HG03135 (cell line): ENCODE results near the gene PPP3R1.

Experiments
- ATAC-seq: cut with Tn5 transposase; IDR thresholded peaks from one replicate; pipeline ENCODE4 v1.9.1; 2021; ENCODE audit warnings: mild to moderate bottlenecking, moderate library complexity; ENCODE audit not compliant: unreplicated experiment

The PPP3R1 gene

DNA sequence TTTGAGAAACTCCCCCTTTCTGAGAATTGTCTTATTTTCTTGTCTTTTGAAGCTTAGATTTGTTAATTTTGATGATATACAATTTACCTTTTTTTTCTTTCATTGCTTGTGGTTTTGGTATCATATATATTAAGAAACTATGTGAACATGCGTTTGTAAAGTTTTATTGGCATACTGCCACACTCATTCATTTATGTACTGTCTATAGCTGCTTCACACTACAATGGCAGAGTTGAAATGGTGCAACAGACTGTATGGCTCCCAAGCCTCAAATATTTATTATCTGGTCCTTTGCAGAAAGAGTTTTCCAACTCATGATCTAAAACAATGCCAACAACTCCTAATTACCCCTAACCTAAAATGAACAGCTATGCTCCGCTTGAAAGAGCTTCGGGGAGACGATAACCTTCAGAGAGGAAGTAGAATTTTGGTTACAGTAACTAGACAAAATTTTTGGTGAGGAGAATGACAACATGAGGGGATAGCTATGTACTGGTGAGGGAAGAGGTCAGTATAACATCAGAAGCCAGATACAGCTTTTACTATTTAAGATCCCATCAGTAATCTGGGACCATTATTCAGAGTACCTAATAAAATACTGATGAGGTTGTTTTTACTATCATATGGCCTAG, 16.1 kb downstream of the PPP3R1 start:
- no peak for ATAC-seq

DNA sequence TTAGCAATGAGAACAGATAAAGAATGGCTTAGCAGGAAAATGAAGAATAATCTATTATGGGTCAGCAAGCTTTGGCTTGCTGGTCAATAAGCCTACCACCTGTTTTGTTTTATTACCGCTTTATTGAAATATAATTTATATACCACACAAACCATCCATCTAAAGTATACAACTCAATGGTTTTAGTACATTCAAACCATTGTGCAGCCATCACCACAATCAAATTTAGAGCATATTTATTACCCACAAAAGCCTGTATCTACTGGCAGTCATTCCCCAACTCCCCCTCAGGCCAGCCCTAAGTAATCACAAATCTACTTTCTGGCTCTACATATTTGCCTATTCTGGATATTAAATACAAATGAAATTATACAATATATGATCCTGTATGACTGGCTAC, 17.2 kb downstream of the PPP3R1 start:
- ATAC-seq: no peak

DNA sequence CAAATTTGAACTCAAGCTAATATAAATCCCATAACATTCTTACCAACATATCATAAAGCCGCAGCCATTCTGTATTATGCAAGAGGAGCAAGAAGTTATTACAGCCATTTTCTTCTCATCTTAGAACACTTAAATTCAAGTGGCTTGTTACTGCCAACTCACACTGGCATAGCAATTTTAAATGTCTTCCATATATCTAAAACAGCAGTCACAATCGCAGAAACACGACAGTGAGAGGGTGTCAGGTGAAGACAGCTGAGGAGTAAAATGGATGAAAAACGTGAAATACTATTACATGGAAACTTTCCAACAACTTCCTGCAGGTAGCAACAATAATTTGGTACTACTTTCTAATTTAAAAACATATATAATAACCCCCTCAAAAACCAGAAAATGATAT, 17.9 kb downstream of the PPP3R1 start:
- ATAC-seq: no peak

DNA sequence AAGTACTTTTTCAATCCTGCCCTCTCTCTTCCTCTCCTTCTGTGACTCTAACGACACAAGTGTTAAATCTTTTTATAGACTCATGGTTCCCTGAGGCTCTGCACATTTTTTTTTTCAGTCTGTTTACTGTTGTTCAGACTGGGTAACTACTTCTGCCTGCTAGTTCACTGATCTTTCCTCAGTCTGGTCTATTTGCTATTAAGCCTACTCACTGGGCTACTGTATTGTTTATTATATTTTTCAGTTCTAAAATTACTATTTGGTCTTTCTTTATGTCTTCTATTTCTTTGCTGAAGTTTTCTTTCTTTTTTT, 21.3 kb downstream of the PPP3R1 start:
- ATAC-seq: no peak

DNA sequence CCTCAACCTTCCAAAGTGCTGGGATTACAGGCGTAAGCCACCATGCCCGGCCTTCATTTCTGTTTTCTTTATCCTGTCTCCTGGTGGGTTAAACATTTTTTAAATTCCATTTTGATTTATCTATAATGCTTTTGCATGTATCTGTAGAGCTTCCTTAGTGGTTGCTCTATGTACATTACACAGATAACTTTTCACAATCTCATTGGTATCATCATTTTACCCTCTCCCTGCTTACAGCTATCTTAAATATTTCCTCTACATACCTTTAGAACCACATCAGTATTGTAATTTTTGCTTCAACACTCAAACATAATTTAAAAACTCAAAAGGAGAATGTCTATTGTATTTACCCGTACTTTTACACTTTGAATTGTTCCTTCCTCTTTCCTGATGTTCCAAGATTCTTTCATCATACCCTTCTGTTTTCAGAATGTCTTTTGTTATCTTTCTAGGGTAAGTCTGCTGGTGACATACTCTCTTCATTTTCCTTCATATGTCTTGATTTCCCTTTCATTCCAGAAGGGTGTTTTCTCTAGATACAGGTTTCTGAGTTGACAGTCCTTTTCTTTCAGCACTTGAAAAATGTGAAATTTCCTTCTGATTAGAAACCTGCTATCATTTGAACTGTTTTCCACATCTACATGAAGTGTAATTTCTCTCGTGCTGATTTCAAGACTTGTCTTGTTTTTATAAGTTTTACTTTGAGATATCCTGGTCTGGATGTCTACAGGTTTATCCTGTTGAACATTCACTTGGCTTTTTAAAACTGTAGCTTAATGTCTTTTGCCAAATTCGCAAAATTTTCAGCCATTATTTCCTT, 21.9 kb downstream of the PPP3R1 start:
- ATAC-seq: no peak

DNA sequence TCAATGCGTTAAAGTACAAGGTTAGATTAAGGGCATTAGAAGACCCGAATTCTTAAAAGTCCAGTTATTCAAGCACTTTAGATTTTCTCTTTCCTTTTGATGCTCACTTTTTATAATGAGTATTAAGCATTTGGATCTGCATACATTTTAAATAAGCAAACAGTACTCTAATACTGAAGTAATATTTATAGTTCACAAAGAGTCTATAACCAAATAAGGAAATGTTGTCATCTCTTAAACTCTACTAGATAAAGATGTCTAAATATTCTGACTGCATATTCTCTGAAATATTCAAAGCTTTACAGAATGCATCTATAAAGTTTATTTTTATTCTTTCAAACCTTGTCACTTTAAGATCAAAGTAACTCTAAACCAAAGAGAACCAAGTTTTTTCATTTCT, 25.5 kb downstream of the PPP3R1 start:
- no peak for ATAC-seq

DNA sequence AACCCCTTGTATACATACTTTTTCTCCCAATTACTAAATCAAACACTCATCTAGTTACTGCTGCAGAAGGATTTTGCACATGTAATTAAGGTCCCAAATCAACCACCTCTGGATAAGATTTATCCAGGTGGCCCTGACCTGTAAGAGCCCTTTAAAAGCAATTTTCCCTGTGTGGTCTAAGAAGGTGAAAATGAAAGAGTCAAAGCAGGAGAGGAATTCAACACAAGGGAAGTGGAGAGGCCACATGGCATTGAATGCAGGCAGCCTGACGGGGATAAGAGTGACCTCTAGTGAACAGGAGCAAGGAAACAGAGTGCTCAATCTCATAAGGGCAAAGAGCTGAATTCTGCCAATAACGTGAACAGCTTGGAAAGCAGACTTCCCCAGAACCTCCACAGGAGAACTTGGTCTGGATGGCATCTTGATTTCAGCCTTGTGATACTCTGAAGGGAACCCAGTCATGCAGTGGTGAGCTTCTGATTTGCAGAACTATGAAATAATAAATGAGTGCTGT, 27.2 kb downstream of the PPP3R1 start:
- peak; percentile 61 for ATAC-seq

DNA sequence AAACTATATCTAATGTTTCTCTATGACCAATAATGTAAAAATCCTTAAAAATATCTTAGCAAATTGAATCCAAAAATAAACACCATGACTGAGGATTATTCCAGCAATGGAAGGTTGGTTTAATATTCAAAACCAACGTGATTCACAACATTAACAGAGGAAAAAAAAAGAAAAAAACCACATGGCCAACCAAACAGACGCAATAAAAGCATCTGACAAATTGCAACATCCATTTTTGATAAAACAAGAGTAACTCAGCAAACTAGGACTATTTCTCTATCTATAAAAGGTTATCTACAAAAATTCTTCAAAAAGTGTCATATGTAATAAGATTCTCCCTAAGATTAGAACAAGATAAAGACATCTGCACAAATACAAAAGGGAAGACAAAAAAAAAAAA, 28.9 kb downstream of the PPP3R1 start:
- no peak for ATAC-seq

DNA sequence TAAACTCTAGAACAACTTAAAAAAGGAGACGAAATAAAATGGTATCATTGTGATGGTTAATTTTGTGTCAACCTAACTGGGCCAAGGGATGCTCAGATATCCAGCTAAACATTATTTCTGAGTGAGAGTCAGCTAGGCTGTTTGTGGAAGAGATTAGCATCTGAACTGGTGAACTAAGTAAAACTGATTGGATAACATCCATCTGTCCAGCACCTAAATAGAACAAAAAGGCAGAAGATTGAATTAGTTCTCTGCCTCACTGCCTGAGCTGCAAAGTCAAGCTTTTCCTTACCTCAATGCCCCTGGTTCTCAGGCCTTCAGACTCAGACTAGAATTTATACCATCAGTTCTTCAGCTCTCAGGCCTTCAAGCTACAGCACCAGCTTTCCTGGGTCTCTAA, 30.0 kb downstream of the PPP3R1 start:
- no peak for ATAC-seq

DNA sequence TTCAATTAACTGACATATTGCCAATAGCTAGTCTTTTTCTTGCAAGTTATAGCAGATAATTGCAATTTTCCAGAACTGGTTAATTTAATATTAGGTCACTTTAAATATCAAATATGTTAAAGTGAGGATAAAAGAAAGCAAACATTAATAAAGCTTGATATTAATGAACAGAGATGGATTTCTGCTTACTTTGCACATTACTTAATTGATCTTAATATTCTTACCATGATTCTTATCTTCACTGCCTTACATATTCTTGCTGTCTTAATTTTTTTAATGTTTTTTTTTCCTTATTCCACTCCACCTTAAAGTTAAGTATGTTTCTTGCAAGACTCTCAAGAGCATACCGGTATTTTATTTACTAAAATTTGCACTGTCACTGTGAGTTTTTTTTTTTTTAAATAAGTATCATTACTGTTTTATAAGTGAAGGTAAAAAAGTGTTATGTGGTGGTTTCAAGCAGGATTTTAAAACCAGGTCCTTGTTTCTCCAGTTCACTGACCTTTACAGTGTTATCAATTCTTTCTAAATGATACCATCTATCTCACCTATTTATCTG, 33.9 kb downstream of the PPP3R1 start:
- no peak for ATAC-seq

DNA sequence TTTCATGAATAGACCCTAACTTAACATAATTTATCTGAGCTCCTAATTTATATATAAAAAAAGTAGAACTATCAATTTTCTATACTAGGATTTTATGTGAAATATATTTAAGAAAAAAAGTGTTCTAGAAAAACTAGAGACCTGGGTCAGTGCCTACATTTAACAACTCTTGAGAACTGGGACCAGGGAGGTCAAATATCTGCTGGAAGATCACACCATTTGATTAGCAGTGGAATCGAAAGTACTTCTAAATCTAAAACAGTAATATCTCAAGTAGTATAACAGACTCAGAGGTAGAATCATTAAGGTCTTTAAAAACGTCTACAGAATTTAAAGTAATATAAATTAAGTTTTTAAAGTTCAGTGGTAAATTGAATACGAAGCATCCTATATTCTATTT, 34.6 kb downstream of the PPP3R1 start:
- no peak for ATAC-seq

DNA sequence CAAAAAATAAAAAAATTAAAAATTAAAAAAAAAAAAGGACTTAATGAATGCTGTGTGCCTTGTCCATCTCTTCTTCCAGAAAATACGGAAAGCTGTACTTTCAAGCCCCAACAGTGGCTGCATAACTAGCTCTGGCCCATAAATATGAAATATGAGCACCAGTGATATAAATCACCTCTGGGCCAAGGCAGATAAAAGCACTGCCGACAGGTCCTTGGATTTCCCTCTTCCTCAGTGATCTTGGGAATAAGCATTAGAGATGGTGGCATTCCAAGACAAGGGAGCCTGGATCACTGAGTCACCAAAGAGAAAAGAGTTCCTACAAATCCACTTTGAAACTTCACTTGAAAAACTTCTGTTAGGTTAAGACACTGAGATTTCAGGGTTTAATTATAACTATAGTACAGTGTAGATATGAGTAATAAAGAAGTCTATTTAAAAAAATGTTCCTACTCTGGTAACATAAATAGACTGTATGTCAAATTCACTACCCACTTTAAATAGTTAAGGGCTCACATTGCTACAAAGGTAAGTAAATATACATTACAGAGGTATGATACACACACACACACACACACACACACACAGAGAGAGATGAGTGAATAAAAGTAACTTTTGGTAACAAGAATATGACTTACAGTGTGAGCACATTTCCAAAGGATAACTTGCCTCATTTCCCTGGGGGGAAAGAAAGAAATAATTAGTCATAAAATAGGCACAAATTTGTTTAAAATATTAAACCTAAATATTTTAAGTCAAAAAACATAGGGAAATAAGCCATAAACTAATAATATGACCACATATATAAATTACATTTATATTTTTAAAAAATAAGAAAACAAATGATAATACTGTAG, 35.6 kb downstream of the PPP3R1 start:
- ATAC-seq: no peak

DNA sequence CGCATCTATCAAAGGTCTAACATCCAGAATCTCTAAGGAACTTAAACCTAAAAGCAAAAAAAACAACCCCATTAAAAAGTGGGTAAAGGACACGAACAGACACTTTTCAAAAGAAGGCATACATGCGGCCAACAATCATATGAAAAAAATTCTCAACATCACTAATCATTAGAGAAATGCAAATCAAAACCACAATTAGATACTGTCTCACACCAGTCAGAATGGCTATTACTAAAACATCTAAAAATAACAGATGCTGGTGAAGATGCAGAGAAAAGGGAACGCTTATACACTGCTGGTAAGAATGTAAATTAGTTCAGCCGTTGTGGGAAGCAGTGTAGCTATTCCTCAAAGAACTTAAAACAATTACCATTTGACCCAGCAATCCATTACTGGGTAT, 38.0 kb downstream of the PPP3R1 start:
- peak; percentile 75 for ATAC-seq

DNA sequence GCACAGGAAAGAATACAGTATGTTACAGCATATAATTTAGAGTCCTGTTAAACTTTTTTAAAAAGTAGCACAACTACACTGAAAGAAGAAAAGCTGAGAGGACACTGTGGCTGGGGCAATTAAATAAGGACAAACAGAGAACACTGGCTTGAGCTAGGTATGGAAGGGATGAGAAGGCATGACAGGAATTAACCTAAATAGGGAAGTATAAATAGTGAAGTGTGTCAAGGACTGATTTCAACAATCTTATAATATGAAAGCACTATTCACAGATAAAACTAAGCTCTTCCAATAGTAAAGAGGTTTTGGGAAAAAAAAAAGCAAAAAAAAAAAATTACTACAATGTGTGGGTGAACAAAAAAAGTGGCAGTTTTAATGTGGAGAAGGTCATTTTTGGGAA, 45.5 kb downstream of the PPP3R1 start:
- ATAC-seq: no peak

DNA sequence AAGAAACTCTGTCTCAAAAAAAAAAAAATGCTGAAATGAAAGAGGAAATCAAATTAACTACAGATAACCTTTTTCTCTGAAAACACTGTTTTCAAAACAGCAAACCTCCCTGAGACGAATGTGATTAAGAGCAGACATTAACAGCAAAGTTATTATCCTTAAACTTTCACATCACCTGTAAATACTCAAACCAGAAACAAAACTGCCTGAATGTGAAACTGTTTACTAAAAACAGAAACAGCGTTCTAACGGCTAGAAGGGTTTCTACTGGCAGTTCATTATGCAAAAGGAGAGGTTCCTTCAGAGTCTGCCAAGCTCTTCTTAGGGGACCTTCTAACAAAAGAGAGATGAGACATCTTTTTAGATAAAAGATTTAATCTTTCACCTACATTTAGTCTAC, 48.7 kb downstream of the PPP3R1 start:
- peak; percentile 87 for ATAC-seq

DNA sequence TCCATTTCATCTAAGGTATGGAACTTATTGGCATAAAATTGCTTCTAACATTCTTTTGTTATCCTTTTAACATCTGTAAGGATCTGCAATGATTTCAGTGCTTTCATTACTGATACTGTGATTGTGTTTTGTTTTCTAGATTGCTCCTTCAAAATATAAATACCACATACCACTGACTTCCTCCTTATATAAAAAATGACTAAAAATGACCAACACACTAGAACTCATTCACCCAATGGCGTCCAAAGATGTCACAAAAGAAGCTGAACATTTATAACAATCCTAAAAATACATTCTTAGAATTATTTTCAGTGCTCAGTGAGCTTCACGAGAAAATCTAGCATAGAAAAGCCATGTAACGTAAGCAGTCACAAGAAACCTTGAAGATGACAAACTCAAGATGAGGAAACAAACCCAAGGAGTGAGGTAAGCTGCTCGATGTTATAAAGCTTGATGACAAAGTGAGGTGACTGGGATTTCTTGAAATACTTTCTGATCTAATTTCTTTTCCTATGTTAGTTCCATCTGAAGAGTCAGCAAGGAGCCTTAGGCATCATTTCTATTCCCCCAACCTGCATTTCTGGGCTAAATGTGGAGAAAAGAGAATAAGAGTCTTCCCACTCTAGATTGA, 52.1 kb downstream of the PPP3R1 start:
- no peak for ATAC-seq

DNA sequence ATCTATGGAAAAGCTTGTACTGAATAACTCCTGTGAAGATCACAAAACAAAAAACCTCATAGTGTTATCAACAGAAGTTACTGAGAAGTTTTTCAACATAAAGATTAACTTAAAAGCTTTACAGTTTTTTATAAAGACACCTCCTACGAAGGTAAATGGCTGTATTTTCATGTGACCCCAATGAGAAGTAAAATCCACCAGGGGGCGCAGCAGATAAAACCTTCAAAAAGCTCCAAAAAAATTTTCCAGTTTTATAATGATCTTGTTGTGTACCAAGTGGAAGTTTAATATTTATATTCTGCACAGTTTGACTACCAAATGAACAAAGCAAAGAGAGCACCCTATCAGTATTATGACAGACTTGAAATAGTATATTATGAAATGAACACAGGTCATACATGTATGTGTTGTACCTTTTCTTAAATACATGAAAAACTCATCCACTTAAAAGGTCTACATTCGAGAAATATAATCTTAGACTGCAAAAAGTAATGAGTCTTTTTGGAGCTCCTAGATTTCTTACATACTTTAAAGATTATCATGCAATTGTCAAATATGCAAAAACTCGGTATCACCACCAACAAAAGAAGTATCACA, 56.1 kb downstream of the PPP3R1 start:
- no peak for ATAC-seq

DNA sequence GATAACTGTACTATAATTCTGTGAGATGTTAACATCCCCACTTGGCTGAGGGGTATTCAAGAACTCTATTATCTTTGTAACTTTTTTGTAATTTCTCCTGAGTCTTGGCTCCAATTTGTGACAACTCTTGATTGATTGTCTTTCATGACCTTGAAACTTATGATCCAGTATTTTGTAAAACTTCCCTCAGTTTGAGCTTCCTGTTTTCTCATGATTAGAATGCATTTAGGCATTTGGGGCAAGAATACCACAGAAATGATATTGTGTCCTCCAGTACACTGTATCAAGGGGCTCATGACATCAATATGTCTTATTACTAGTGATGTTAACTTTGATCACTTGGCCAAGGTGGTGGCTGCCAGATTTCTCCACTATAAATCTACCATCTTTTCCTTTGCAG, 57.2 kb downstream of the PPP3R1 start:
- no peak for ATAC-seq

DNA sequence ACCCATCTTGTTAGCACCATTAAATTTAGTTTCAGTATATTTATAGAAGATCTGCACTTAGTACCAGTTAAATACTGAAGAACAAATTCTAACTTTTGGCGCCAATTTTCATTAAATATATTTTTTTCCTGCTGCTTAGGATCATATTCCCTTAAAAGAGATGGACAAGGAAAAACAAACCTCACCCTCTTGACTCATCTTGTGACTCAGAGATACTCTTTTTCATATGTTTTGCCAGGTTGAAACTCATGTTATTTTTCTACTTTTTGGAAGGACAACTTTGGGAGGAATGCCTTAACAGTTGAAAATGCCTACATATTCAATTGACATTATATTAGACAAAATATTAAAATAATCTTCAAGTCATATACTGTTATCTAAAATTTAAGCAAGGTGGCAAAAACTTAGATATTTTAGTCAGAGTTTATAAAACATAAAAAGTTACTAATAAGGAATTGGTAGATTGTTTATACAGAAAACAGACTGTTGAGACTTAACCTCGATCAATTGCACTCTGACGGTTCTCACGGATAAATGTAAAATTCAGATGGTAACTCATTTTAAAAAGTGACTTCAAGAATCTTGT, 58.5 kb downstream of the PPP3R1 start:
- no peak for ATAC-seq

DNA sequence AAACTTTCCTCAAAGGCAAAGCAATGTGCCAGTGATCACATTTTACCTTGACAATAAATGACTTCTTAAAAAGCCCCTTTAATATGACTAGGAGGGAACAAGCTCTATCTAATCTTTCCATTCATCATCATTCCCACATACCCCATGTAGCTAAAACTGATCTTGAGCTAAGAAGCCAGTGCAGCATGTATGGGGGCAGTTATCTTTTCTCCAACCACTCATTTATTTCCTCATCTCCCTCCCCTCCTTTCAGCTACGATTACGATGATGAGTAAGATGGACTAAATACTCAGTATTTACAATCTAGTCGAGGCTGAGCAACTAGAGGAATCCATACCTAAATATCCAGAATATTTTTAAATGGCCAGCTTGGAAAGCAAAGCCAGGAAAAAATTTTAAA, 59.2 kb downstream of the PPP3R1 start:
- no peak for ATAC-seq
